ENCODE results near the gene EXD3.
"Not testable (repeated sequence)": the region's sequence is repeated elsewhere in the genome, so short reads cannot be mapped to it uniquely, and the experiment has no call there.

The EXD3 gene

GRCh38 chr9:137391411-137391754, 31.6 kb downstream of the EXD3 start:
- no peak for DNase-seq

- DNase-seq = no peak
Observed at GRCh38 chr9:137390553-137391410, 32.2 kb downstream of the EXD3 start.

DNA sequence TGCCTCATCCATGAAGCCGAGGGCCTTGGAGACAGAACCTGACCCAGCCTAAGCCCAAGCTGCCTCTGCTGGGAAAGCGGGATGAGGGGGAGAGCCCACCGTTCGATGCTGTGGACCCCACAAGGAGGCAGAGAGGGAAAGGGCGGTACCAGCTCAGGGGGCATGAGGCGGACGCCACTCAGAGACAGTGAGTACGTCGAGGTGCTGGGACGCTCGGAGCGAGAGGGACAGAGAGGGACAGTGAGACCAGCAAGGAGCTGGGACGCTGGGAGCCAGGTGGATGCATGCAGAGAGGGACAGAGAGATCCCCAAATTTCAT, 33.6 kb downstream of the EXD3 start:
- no peak for DNase-seq

DNA sequence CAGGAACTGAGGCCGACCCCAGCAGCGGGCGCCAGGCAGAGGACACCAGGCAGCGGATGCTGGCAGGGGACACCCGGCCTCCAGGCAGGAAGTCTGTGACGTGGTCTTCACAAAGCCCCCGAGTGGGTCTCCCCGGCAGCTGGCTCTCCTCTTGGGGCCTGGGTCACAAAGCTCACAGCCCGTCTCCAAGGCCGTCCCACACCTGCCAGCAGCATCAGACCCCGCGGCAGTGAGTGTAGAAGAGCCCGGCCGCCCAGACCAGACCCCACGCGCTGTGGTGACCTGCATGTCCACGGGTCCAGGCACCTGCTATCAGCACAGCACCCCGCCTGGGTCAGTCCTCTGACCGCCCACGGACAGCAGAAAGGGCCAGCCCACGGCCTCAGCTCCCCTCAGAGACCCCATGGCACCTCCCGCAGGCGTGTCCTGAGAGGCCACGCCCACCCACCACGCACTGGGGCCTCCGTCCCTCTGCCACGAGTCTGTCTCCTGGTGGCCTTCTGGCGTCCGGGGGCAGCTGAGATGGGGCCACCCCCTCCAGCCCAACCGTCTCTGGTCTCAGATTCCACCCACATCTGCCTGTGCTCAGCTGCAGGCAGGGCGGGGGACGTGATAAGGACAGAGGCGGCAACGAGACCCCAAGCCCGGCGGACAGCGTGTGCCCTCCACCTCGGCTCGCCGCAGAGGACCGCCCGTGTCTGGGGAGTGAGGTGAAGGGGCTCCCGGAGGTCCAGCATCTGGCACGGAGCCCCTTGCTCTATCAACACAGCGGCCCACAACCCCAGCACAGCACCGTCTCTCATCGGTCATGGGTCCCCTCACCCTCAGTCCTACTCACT, 34.2 kb downstream of the EXD3 start:
- no peak for DNase-seq

DNA sequence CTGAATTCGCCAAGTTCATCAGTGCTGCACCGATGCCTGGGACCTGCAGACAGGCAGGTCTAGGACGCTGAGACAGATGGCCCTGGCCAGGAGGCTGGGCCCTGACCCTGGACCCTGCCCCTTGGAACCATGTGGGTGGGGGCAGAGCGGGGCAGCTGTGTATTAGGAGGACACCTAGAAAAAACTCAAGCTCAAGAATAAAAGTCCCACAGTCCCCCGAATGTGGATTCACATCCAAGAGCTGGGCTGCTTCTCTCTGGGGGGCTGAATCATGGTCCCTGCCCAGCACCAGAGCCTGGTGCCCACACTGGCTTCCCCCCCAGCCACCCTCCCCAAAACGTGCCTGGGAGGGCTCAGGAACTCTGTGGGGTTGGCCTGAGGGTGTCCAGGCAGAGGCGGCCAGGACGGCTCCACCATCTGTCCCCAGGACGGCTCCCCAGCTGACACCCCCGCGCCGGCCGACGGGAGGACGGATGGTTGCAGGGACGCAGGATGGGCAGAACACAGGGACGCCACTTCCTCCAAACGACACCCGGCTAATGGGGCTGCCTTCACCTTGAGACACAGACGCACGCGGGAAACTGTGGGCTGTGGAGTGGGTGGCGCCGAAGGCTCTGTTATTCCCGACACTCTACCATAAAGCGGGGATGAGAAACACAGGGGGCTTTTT, 34.9 kb downstream of the EXD3 start:
- no peak for DNase-seq

DNA sequence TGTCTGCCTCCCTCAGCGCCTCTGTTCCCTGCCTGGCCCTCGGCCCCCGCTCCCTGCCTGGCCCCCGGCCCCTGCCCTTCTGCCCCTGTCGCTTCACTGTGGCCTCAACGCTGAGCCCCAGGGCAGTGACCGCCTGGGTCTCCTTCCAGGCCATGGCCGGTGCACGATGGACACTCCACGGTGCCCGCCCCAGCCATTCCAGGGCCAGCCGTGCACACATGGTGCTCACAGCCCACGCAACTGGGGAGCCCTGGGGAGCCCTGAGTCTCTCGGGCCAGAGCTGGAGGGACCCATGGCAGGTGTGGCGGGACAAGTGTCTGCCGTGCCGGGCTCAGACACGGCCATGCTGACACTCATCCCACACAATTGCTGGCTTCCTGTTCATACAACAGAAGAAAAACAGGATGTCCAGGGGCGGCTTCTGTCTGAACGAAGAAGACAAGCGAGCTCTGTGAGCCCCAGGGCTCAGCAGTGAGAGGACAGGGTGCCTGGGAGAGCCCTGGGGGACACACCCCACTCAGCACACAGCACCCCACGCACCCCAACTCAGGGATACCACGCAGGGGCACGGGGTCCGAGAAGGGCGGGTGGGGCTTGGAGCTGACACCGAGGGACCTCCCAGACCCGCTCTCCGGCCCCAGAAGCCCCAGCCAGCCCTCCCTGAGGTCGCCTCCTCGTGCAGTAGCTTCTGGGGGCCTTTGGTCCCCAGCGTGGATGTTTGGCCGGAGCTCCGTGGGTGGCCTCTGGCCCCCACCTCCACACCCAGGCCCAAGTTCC, 35.7 kb downstream of the EXD3 start:
- no peak for DNase-seq

GRCh38 chr9:137386507-137387113, 36.4 kb downstream of the EXD3 start:
- not testable (repeated sequence) for DNase-seq

GRCh38 chr9:137385061-137385655, 37.8 kb downstream of the EXD3 start:
- DNase-seq = no peak

DNA sequence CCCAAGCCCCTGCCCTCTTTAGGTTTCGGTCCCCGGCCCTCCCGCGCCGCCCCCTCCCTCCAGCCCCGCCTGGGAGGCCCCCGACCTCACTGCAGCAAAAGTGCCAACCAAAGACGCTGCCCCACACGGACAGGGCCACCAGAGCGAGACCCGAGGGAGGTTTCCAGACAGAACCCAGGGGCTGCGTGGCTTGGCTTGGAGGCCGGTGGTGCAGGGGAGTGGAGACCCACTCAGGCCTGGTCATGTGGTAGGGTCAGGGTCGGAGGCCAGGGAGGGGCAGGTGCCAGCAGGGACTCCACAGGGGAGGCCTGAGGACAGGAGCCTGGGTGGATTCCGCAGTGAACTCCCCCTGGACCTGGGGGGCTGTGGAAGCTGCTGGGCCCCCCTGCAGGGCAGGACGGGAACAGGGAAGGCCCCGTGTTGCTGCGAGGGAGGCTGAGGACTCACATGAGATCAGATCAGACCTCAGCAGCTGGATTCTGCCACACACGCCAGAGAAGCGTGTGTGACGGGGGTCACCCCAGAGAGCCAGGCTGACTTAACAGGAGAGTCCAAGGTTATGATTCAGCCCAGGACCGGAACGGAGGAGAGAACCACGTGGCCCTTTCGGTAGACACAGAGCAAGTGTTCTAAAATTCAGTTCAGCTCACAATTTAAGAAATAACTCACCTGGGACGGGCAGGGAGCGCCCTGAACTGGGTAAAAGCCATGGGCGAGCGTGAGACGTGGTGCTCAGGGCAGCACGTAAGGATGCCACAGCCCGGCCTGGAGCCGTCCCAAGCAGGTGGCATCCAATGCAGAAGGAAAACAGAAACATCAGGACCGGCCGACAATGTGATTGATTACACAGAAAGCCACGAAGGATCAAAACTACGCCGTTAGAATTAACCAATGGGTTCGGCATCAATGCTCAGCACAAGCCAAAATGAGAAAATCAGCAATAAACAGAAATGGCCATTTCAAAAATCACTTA, 38.9 kb downstream of the EXD3 start:
- no peak for DNase-seq

GRCh38 chr9:137383081-137383783, 39.7 kb downstream of the EXD3 start:
- no peak for DNase-seq

- DNase-seq = no peak
Observed at GRCh38 chr9:137382444-137383080, 40.4 kb downstream of the EXD3 start.

- DNase-seq = no peak
Observed at GRCh38 chr9:137381501-137382443, 41.2 kb downstream of the EXD3 start.

DNA sequence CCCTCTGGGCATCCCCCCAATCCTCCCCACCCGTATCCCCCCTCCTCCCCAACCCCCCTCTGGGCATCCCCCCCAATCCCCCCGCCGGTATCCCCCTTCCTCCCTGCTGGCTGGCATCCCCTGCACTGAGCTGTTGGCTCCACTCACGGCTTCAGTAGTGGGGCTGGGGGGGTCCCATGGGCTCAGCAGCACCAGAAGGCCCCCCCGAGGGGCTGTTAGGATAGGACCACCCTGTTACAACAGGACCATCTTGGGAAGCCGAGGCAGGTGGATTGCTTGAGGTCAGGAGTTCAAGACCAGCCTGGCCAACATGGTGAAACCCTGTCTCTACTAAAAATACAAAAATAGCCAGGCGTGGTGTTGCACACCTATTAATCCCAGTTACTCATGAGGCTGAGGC, 42.4 kb downstream of the EXD3 start:
- no peak for DNase-seq

GRCh38 chr9:137380171-137380570, 42.8 kb downstream of the EXD3 start:
- DNase-seq = no peak

DNA sequence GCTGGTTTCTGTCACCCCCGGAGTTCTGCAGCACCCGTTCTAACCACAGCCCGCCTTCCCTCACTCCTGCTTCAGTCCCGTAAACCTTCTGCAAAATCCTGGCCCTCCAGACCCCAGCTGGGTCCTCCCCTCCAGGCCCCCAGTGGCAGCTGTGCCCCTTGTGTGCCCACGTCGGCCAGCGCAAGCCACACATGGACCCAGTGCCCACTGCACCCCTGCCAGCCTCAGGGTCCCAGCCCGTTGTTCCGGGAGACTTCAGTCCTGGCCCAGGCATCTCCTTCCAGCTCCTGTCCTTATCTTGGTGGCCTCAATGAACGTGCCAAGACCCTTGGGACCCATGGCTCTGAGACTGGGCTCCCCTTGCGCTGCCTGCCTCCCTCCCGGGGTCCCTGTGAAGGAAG, 43.2 kb downstream of the EXD3 start:
- DNase-seq = no peak

DNA sequence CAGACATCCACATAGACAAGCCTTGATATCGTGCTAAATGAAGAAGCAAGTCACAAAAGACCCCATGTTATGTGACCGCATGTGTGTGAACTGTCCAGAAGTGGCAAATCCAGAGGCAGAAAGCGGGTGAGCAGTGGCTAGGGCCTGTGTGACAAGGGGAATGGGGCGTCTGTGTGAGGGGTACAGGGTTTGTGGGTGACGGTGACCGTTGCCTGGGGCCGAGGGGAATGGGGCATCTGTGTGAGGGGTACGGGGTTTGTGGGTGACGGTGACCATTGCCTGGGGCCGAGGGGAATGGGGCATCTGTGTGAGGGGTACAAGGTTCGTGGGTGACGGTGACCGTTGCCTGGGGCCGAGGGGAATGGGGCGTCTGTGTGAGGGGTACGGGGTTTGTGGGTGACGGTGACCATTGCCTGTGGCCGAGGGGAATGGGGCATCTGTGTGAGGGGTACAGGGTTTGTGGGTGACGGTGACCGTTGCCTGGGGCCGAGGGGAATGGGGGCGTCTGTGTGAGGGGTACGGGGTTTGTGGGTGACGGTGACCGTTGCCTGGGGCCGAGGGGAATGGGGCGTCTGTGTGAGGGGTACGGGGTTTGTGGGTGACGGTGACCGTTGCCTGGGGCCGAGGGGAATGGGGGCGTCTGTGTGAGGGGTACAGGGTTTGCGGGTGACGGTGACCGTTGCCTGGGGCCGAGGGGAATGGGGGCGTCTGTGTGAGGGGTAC, 44.1 kb downstream of the EXD3 start:
- DNase-seq = not testable (repeated sequence)

DNA sequence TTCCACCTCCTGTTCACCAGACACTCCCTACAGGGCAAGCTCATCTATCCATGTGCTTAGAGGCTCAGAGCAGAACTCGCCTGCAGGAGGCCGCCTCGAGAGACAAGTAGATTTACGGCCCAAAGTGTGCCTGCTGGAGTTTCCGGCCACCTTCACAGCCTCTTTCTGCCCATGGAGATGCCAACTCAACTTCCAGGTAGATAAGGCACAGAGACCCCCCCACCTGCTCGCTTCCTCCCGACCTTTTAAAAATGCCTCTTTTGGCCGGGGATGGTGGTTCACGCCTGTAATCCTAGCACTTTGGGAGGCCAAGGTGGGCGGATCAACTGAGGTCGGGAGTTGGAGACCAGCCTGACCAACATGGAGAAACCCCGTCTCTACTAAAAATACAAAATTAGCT, 46.6 kb downstream of the EXD3 start:
- DNase-seq = no peak
